Hepatocyte (in vitro differentiated cells): Measurements from ENCODE around the gene LTF. TPM values are rescaled to one million over a fixed set of nuclear protein-coding genes. Genes with fewer than 3 reads are reported as not detected.
A peak's percentile ranks its signal among the peaks of the same experiment; 100 is the strongest.

Source experiments
- DNase-seq: peaks from one replicate; pipeline ENCODE4 v3.0.0-alpha.2; 2016; ENCODE audit warnings: low spot score
- H2AFZ ChIP-seq: fragments of 200-600 bp; sonication (generic); 2 replicates; pipeline ENCODE4 v1.6.0; 2016; ENCODE audit warnings: antibody characterized with exemption, mild to moderate bottlenecking
- H3K27ac ChIP-seq: fragments of 200-600 bp; sonication (generic); 2 replicates; pipeline ENCODE4 v1.5.1; 2016; ENCODE audit warnings: mild to moderate bottlenecking
- H3K27me3 ChIP-seq: fragments of 200-600 bp; sonication (generic); 2 replicates; pipeline ENCODE4 v1.6.1; 2016
- H3K36me3 ChIP-seq: fragments of 200-600 bp; sonication (generic); replicated peaks from 2 replicates; pipeline ENCODE4 v1.5.1; 2016; ENCODE audit warnings: low read depth; ENCODE audit not compliant: insufficient read depth
- H3K4me1 ChIP-seq: fragments of 200-600 bp; sonication (generic); 2 replicates; pipeline ENCODE4 v1.5.1; 2016; ENCODE audit warnings: mild to moderate bottlenecking, moderate library complexity; ENCODE audit not compliant: insufficient read depth
- H3K4me2 ChIP-seq: fragments of 200-600 bp; sonication (generic); 2 replicates; pipeline ENCODE4 v1.6.0; 2016
- H3K4me3 ChIP-seq: fragments of 200-600 bp; sonication (generic); 2 replicates; pipeline ENCODE4 v1.5.1; 2016; ENCODE audit warnings: mild to moderate bottlenecking
- H3K79me2 ChIP-seq: fragments of 200-600 bp; sonication (generic); 2 replicates; pipeline ENCODE4 v1.6.0; 2017; ENCODE audit warnings: mild to moderate bottlenecking
- H3K9me2 ChIP-seq: fragments of 200-600 bp; sonication (generic); replicated peaks from 2 replicates; pipeline ENCODE4 v1.6.0; 2017; ENCODE audit warnings: mild to moderate bottlenecking; ENCODE audit not compliant: insufficient read depth
- H3K9me3 ChIP-seq: fragments of 200-600 bp; sonication (generic); 2 replicates; pipeline ENCODE4 v1.5.1; 2016; ENCODE audit warnings: low read depth, mild to moderate bottlenecking
- H4K20me1 ChIP-seq: fragments of 200-600 bp; sonication (generic); 2 replicates; pipeline ENCODE4 v1.6.0; 2016; ENCODE audit warnings: mild to moderate bottlenecking; ENCODE audit not compliant: insufficient read depth, poor library complexity, severe bottlenecking
- CTCF ChIP-seq: fragments of 200-600 bp; sonication (generic); IDR thresholded peaks from 2 replicates; pipeline ENCODE4 v1.5.1; 2016; ENCODE audit warnings: antibody characterized with exemption, mild to moderate bottlenecking; ENCODE audit not compliant: poor library complexity
- EZH2 ChIP-seq: fragments of 200-600 bp; sonication (generic); IDR thresholded peaks from 2 replicates; pipeline ENCODE4 v1.6.1; 2016; ENCODE audit warnings: antibody characterized with exemption, mild to moderate bottlenecking, borderline replicate concordance
- EZH2phosphoT487 ChIP-seq: fragments of 200-600 bp; sonication (generic); IDR thresholded peaks from one replicate; pipeline ENCODE4 v1.6.1; 2018; ENCODE audit warnings: antibody characterized with exemption, mild to moderate bottlenecking, low read depth, moderate library complexity; ENCODE audit not compliant: unreplicated experiment, severe bottlenecking
- WGBS: methylation state at CpG from one replicate; pipeline ENCODE4 v1.1.6; 2016; ENCODE audit warnings: low lambda C conversion rate; ENCODE audit errors: missing lambda C conversion rate; 5-methylcytosine and 5-hydroxymethylcytosine counted together
- polyA plus RNA-seq: library from polyadenylated mRNA; unstranded; fragments of >200 nt; fragmentation: Nextera tagmentation; extraction: Ambion mirVana; gene quantifications from 2 replicates; pipeline ENCODE4 v1.2.1, GENCODE V29; 2016
- total RNA-seq: library from RNA; depleted of rRNA; stranded (reverse); fragments of >200 nt; gene quantifications from 2 replicates; pipeline ENCODE4 v1.2.3, GENCODE V29; 2014

LTF gene
- total and polyA plus RNA-seq, 2 experiments from 2014 or later: 1.8 TPM; not detected in 1

- no peaks in the 10 kb centered on the region for H3K9me2 ChIP-seq
- H3K27ac ChIP-seq: no peak overlapping the region
- H4K20me1 ChIP-seq: no peaks in the 10 kb centered on the region
- H3K36me3 ChIP-seq: no peaks in the 10 kb centered on the region
- no peak overlapping the region for H3K4me3 ChIP-seq
- no peak overlapping the region for H3K4me2 ChIP-seq
- H3K27me3 ChIP-seq: no peaks in the 10 kb centered on the region
- H3K9me3 ChIP-seq: no peaks in the 10 kb centered on the region
- H3K79me2 ChIP-seq: no peaks in the 10 kb centered on the region
- peaks cover 22% of the 10 kb centered on the region for H3K4me1 ChIP-seq
- 83% methylated on average over 6 of the region's 6 CpGs for WGBS
- no peak for DNase-seq
- H2AFZ ChIP-seq: no peak overlapping the region
- TF ChIP-seq EZH2phosphoT487: no peak
- TF ChIP-seq EZH2: no peak
- TF ChIP-seq CTCF: no peak
Measured at GRCh38 chr3:46498916-46499519, 34.3 kb upstream of the LTF start.

GRCh38 chr3:46497556-46498265 lies 33.0 kb upstream of the LTF start, which contains the start of gene RTP3:
Gene RTP3 (plus strand): TSS chr3:46497976. CDS start chr3:46498063, 87 bp downstream.
- no peak within 1 kb of the TSS for H2AFZ ChIP-seq

GRCh38 chr3:46496746-46497555 lies 32.2 kb upstream of the LTF start:
- peaks cover 17% of the 10 kb centered on the region for H3K4me1 ChIP-seq
- no peak overlapping the region for H2AFZ ChIP-seq
- no peaks in the 10 kb centered on the region for H4K20me1 ChIP-seq
- no peak for DNase-seq
- H3K9me3 ChIP-seq: no peaks in the 10 kb centered on the region
- H3K4me3 ChIP-seq: no peak overlapping the region
- no peaks in the 10 kb centered on the region for H3K36me3 ChIP-seq
- H3K27ac ChIP-seq: no peak overlapping the region
- no peak overlapping the region for H3K4me2 ChIP-seq
- no peaks in the 10 kb centered on the region for H3K27me3 ChIP-seq
- no peaks in the 10 kb centered on the region for H3K79me2 ChIP-seq
- WGBS: 74% methylated on average over 9 of the region's 9 CpGs
- TF ChIP-seq EZH2phosphoT487 (no peak), CTCF (peak; percentile 27), EZH2 (no peak)
- no peaks in the 10 kb centered on the region for H3K9me2 ChIP-seq

More at GRCh38 chr3:46497556-46498265, 33.0 kb upstream of the LTF start, which contains the start of gene RTP3:
- Histone ChIP-seq H3K36me3 (no peaks in the 10 kb centered on the region), H3K79me2 (no peaks in the 10 kb centered on the region), H3K27me3 (no peaks in the 10 kb centered on the region), H3K4me1 (peaks cover 17% of the 10 kb centered on the region), H3K9me2 (no peaks in the 10 kb centered on the region), H4K20me1 (no peaks in the 10 kb centered on the region), H3K4me3 (no peak within 1 kb of the TSS), H3K27ac (no peak within 1 kb of the TSS), H3K4me2 (no peak within 1 kb of the TSS), H3K9me3 (no peaks in the 10 kb centered on the region)
- DNase-seq: no peak
- 91% methylated on average over 9 of the region's 9 CpGs for WGBS
- no peak for TF ChIP-seq EZH2phosphoT487
- no peak for TF ChIP-seq CTCF
- no peak for TF ChIP-seq EZH2
